ENCODE measurements around the gene RALBP1.

DNA sequence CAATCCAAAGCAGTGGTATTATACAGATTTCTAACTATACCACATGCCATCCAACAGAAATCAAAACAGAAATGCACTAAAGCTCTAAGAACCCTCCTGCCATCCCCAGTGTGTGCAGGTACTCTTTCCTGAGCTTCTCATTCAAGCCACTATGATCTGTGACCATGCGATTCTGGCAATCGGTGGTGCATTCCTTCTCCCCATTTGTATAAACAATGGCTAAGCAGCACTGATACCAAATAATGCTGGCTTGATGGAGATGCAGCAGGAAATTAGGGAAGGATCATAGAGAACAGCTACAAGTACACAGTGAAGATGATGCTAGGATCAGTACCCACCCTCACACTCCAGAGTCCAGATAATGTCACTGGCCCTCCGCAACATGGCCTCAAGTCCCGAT lies 87.3 kb downstream of the RALBP1 start:
- TF ChIP-seq, protein P1, sequence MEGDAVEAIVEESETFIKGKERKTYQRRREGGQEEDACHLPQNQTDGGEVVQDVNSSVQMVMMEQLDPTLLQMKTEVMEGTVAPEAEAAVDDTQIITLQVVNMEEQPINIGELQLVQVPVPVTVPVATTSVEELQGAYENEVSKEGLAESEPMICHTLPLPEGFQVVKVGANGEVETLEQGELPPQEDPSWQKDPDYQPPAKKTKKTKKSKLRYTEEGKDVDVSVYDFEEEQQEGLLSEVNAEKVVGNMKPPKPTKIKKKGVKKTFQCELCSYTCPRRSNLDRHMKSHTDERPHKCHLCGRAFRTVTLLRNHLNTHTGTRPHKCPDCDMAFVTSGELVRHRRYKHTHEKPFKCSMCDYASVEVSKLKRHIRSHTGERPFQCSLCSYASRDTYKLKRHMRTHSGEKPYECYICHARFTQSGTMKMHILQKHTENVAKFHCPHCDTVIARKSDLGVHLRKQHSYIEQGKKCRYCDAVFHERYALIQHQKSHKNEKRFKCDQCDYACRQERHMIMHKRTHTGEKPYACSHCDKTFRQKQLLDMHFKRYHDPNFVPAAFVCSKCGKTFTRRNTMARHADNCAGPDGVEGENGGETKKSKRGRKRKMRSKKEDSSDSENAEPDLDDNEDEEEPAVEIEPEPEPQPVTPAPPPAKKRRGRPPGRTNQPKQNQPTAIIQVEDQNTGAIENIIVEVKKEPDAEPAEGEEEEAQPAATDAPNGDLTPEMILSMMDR (IDR thresholded peaks at IDR 0.05): no peak
- no peak for TF ChIP-seq POLR2A (IDR thresholded peaks at IDR 0.05)

All from testis (tissue), 2 donors.